HCT116 (cell line): ENCODE measurements around the gene TUSC1. TPM values are rescaled to one million over a fixed set of nuclear protein-coding genes. Genes with fewer than 3 reads are reported as not detected.

Experiments
- ATAC-seq: fragments of 200-7000 bp; cut with Tn5 transposase; 2 replicates; pipeline ENCODE4 v1.9.1; 2020; ENCODE audit warnings: mild to moderate bottlenecking, moderate library complexity
- BruUV-seq: library from RNA; stranded (reverse); fragments of 400-500 nt; replicated peaks from 2 replicates; lab custom pipeline; 2021; lab: Mats Ljungman, UMichigan
- CTCF ChIA-PET: fragments of 300-600 bp; sonication (Branson Sonifier 250); formaldehyde crosslinking; loops from one replicate; lab custom pipeline; 2021; ENCODE audit warnings: antibody characterized with exemption; lab: Charles Lee
- POLR2A ChIA-PET: fragments of 300-600, 350-600 bp; sonication (Branson Sonifier 250); formaldehyde crosslinking; loops from one replicate; lab custom pipeline; 2021; ENCODE audit warnings: antibody characterized with exemption; lab: Charles Lee
- RAD21 ChIA-PET, 2 experiments: fragments of 300-600 bp; sonication (Branson Sonifier 250); formaldehyde crosslinking; loops; one replicate each; lab custom pipeline; 2023; ENCODE audit warnings: low total read pairs in 2 of 2; ENCODE audit not compliant: uncharacterized antibody in 2 of 2, unreplicated experiment in 2 of 2, low non-redundant PET in 1 of 2; lab: Charles Lee
- DNase-seq: peaks from one replicate; pipeline ENCODE4 v3.0.0-alpha.2; 2010; ENCODE audit warnings: low read depth, low spot score
- H2AFZ ChIP-seq: fragments of 200-600 bp; shearing (Covaris generic), sonication (generic); 2 replicates; pipeline ENCODE4 v1.6.1; 2017; ENCODE audit warnings: low read depth, mixed run types, mixed read lengths, antibody characterized with exemption, low read length; ENCODE audit not compliant: poor library complexity, severe bottlenecking
- H3K27ac ChIP-seq: 2 replicates; pipeline ENCODE4 v1.5.1; 2012; ENCODE audit warnings: low read depth, low read length
- H3K27me3 ChIP-seq: fragments of 200-600 bp; sonication (generic); 2 replicates; pipeline ENCODE4 v1.6.1; 2016; ENCODE audit warnings: mixed run types, low read length, mixed read lengths; ENCODE audit not compliant: insufficient read depth
- H3K36me3 ChIP-seq, 2 experiments: fragments of 200-500 bp in 1 of 2; fragments of 200-600 bp in 1 of 2; sonication (Bioruptor generic) in 1 of 2; sonication (generic) in 1 of 2; 2 replicates each; pipeline versions ENCODE4 v1.5.1 to v1.6.1; 2014 to 2016; ENCODE audit warnings: low read length in 2 of 2, inconsistent platforms in 1 of 2, mixed read lengths in 1 of 2, mixed run types in 1 of 2; ENCODE audit not compliant: insufficient read depth in 2 of 2, control insufficient read depth in 1 of 2
- H3K4me1 ChIP-seq, 2 experiments: fragments of 200-600 bp in 1 of 2; sonication (generic) in 1 of 2; 2 replicates each; pipeline versions ENCODE4 v1.5.1 to v1.6.1; 2012 to 2017; ENCODE audit warnings: low read length in 2 of 2, inconsistent platforms in 1 of 2, mild to moderate bottlenecking in 1 of 2, mixed read lengths in 1 of 2, mixed run types in 1 of 2, moderate library complexity in 1 of 2; ENCODE audit not compliant: insufficient read depth in 2 of 2, control insufficient read depth in 1 of 2
- H3K4me2 ChIP-seq: fragments of 200-600 bp; sonication (generic); 2 replicates; pipeline ENCODE4 v1.6.1; 2017; ENCODE audit warnings: mixed run types, low read length, mixed read lengths
- H3K4me3 ChIP-seq, 2 experiments: fragments of 200-600 bp in 1 of 2; sonication (generic) in 1 of 2; replicated peaks in 1 of 2; 2 replicates each; pipeline ENCODE4 v1.5.1; 2011 to 2016; ENCODE audit warnings: low read length in 2 of 2, control low read depth in 1 of 2, low read depth in 1 of 2, mild to moderate bottlenecking in 1 of 2, mixed read lengths in 1 of 2, mixed run types in 1 of 2
- H3K79me2 ChIP-seq: fragments of 200-600 bp; sonication (generic); 2 replicates; pipeline ENCODE4 v1.6.1; 2017; ENCODE audit warnings: mild to moderate bottlenecking, mixed run types, low read length, moderate library complexity, mixed read lengths; ENCODE audit not compliant: insufficient read depth
- H3K9ac ChIP-seq: fragments of 200-600 bp; sonication (generic); 2 replicates; pipeline ENCODE4 v1.6.1; 2016; ENCODE audit warnings: low read length, mixed read lengths
- H3K9me2 ChIP-seq: fragments of 200-600 bp; sonication (generic), shearing (Covaris generic); 2 replicates; pipeline ENCODE4 v1.6.1; 2017; ENCODE audit warnings: mixed run types, mild to moderate bottlenecking, moderate library complexity; ENCODE audit not compliant: insufficient read depth
- H3K9me3 ChIP-seq, 2 experiments: fragments of 200-500 bp in 1 of 2; fragments of 200-600 bp in 1 of 2; sonication (Bioruptor generic) in 1 of 2; sonication (generic) in 1 of 2; 2 replicates each; pipeline ENCODE4 v1.6.1; 2014 to 2017; ENCODE audit warnings: low read length in 2 of 2, mixed read lengths in 2 of 2, inconsistent platforms in 1 of 2, low read depth in 1 of 2, mild to moderate bottlenecking in 1 of 2, mixed run types in 1 of 2, moderate library complexity in 1 of 2; ENCODE audit not compliant: control insufficient read depth in 1 of 2, insufficient read depth in 1 of 2
- H4K20me1 ChIP-seq: fragments of 200-600 bp; sonication (generic), shearing (Covaris generic); 2 replicates; pipeline ENCODE4 v1.6.1; 2017; ENCODE audit warnings: mixed run types, mild to moderate bottlenecking, moderate library complexity; ENCODE audit not compliant: insufficient read depth
- CEBPB ChIP-seq: IDR thresholded peaks from 2 replicates; pipeline ENCODE4 v1.6.1; 2012; ENCODE audit warnings: low read depth
- ELF1 ChIP-seq: IDR thresholded peaks from 2 replicates; pipeline ENCODE4 v1.6.1; 2012; ENCODE audit warnings: low read depth, borderline replicate concordance
- EZH2phosphoT487 ChIP-seq: fragments of 200-600 bp; IDR thresholded peaks from 2 replicates; pipeline ENCODE4 v1.6.1; 2018; ENCODE audit warnings: antibody characterized with exemption, borderline replicate concordance
- FOSL1 ChIP-seq: IDR thresholded peaks from 2 replicates; pipeline ENCODE4 v1.6.1; 2012; ENCODE audit warnings: low read depth
- POLR2AphosphoS5 ChIP-seq: IDR thresholded peaks from 2 replicates; pipeline ENCODE4 v1.6.1; 2011; ENCODE audit warnings: mild to moderate bottlenecking, low read depth, low read length, moderate library complexity
- RAD21 ChIP-seq: IDR thresholded peaks from 2 replicates; pipeline ENCODE4 v1.6.1; 2012; ENCODE audit warnings: low read depth, mild to moderate bottlenecking
- SP1 ChIP-seq: IDR thresholded peaks from 2 replicates; pipeline ENCODE4 v1.6.1; 2012; ENCODE audit warnings: low read depth
- SRF ChIP-seq: IDR thresholded peaks from 2 replicates; pipeline ENCODE4 v1.6.1; 2012; ENCODE audit warnings: low read depth
- TCF7L2 ChIP-seq: IDR thresholded peaks from 2 replicates; pipeline ENCODE4 v1.7.0; 2011; ENCODE audit warnings: borderline replicate concordance, inconsistent platforms; ENCODE audit not compliant: insufficient read depth, insufficient read length; ENCODE audit errors: extremely low read depth
- YY1 ChIP-seq: IDR thresholded peaks from 2 replicates; pipeline ENCODE4 v1.6.1; 2011; ENCODE audit warnings: low read length, low read depth, moderate library complexity, mild to moderate bottlenecking; ENCODE audit not compliant: insufficient replicate concordance; ENCODE audit errors: extremely low read depth
- intact Hi-C: fragments of 100-400 bp; cut with micrococcal nuclease; formaldehyde crosslinking; loops from 2 replicates; pipeline ENCODE4 v1.10.0; 2022
- total RNA-seq: library from RNA; stranded (reverse); gene quantifications from one replicate; pipeline ENCODE4 v1.2.1, GENCODE V29; 2021; ENCODE audit not compliant: unreplicated experiment
- TF ChIP-seq, protein P1 (sequence below): IDR thresholded peaks from 2 replicates; pipeline ENCODE4 v1.6.1; 2012
- TF ChIP-seq, protein P2 (sequence below): IDR thresholded peaks from 2 replicates; pipeline ENCODE4 v1.6.1; 2012; ENCODE audit warnings: low read depth
- TF ChIP-seq, protein P3 (sequence below): IDR thresholded peaks from 2 replicates; pipeline ENCODE4 v1.6.1; 2011; ENCODE audit warnings: mild to moderate bottlenecking, low read length, moderate library complexity; ENCODE audit not compliant: insufficient replicate concordance; ENCODE audit errors: extremely low read depth
- TF ChIP-seq, protein P4 (sequence below): IDR thresholded peaks from 2 replicates; pipeline ENCODE4 v1.6.1; 2012
- TF ChIP-seq, protein P5 (sequence below), 3 experiments: fragments of 200-600 bp in 1 of 3; sonication (generic) in 1 of 3; IDR thresholded peaks in 2 of 3; conservative IDR thresholded peaks in 1 of 3; 2 replicates each; pipeline ENCODE4 v1.5.1; 2012 to 2017; ENCODE audit warnings: low read depth in 2 of 3, low read length in 2 of 3, antibody characterized with exemption in 1 of 3, borderline replicate concordance in 1 of 3, control low read depth in 1 of 3, mild to moderate bottlenecking in 1 of 3, mixed read lengths in 1 of 3, mixed run types in 1 of 3, moderate library complexity in 1 of 3; ENCODE audit not compliant: insufficient read depth in 1 of 3

The TUSC1 gene
- total RNA-seq, 1 experiment from 2014 or later: not detected

DNA sequence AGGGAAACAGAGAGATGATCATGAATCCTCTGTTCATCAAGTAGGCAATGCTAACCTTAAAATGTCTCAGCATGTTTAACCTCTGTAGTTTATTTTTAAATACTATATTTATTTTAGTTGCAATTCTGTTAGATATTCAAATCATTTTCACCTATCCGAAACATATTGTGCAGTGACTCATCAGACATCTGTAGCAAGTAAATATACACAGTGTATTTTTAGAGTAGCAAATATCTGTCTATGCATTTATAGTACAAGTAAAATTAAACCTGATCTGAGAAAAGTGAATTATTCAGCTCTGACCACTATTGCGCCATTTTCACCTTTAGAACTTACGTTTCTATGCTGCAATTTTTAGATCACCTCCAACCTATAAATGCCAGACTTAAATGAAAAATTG, 24.3 kb upstream of the TUSC1 start:
- no peak for ATAC-seq
- RAD21 ChIA-PET: no interaction called here
- no TSS peak for BruUV-seq
- Histone ChIP-seq H3K36me3 (no peaks in the 10 kb centered on the region), H2AFZ (no peak overlapping the region), H3K9me2 (no peaks in the 10 kb centered on the region), H3K9ac (no peak overlapping the region), H3K27me3 (no peaks in the 10 kb centered on the region), H3K4me1 (no peaks in the 10 kb centered on the region), H4K20me1 (no peaks in the 10 kb centered on the region), H3K27ac (no peak overlapping the region)
- POLR2A ChIA-PET: no interaction called here
- intact Hi-C loops: no loop called here
- no peak for DNase-seq
- TF ChIP-seq, protein P1, sequence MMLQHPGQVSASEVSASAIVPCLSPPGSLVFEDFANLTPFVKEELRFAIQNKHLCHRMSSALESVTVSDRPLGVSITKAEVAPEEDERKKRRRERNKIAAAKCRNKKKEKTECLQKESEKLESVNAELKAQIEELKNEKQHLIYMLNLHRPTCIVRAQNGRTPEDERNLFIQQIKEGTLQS: no peak
- TF ChIP-seq, protein P2, sequence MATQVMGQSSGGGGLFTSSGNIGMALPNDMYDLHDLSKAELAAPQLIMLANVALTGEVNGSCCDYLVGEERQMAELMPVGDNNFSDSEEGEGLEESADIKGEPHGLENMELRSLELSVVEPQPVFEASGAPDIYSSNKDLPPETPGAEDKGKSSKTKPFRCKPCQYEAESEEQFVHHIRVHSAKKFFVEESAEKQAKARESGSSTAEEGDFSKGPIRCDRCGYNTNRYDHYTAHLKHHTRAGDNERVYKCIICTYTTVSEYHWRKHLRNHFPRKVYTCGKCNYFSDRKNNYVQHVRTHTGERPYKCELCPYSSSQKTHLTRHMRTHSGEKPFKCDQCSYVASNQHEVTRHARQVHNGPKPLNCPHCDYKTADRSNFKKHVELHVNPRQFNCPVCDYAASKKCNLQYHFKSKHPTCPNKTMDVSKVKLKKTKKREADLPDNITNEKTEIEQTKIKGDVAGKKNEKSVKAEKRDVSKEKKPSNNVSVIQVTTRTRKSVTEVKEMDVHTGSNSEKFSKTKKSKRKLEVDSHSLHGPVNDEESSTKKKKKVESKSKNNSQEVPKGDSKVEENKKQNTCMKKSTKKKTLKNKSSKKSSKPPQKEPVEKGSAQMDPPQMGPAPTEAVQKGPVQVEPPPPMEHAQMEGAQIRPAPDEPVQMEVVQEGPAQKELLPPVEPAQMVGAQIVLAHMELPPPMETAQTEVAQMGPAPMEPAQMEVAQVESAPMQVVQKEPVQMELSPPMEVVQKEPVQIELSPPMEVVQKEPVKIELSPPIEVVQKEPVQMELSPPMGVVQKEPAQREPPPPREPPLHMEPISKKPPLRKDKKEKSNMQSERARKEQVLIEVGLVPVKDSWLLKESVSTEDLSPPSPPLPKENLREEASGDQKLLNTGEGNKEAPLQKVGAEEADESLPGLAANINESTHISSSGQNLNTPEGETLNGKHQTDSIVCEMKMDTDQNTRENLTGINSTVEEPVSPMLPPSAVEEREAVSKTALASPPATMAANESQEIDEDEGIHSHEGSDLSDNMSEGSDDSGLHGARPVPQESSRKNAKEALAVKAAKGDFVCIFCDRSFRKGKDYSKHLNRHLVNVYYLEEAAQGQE: no peak
- TF ChIP-seq YY1 (no peak), EZH2phosphoT487 (no peak), POLR2AphosphoS5 (no peak), RAD21 (no peak), TCF7L2 (no peak), ELF1 (no peak), CEBPB (no peak), SP1 (no peak), SRF (no peak), FOSL1 (no peak)
- TF ChIP-seq, protein P3, sequence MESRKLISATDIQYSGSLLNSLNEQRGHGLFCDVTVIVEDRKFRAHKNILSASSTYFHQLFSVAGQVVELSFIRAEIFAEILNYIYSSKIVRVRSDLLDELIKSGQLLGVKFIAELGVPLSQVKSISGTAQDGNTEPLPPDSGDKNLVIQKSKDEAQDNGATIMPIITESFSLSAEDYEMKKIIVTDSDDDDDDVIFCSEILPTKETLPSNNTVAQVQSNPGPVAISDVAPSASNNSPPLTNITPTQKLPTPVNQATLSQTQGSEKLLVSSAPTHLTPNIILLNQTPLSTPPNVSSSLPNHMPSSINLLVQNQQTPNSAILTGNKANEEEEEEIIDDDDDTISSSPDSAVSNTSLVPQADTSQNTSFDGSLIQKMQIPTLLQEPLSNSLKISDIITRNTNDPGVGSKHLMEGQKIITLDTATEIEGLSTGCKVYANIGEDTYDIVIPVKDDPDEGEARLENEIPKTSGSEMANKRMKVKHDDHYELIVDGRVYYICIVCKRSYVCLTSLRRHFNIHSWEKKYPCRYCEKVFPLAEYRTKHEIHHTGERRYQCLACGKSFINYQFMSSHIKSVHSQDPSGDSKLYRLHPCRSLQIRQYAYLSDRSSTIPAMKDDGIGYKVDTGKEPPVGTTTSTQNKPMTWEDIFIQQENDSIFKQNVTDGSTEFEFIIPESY: no peak
- TF ChIP-seq, protein P4, sequence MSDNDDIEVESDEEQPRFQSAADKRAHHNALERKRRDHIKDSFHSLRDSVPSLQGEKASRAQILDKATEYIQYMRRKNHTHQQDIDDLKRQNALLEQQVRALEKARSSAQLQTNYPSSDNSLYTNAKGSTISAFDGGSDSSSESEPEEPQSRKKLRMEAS: no peak
- TF ChIP-seq, protein P5, sequence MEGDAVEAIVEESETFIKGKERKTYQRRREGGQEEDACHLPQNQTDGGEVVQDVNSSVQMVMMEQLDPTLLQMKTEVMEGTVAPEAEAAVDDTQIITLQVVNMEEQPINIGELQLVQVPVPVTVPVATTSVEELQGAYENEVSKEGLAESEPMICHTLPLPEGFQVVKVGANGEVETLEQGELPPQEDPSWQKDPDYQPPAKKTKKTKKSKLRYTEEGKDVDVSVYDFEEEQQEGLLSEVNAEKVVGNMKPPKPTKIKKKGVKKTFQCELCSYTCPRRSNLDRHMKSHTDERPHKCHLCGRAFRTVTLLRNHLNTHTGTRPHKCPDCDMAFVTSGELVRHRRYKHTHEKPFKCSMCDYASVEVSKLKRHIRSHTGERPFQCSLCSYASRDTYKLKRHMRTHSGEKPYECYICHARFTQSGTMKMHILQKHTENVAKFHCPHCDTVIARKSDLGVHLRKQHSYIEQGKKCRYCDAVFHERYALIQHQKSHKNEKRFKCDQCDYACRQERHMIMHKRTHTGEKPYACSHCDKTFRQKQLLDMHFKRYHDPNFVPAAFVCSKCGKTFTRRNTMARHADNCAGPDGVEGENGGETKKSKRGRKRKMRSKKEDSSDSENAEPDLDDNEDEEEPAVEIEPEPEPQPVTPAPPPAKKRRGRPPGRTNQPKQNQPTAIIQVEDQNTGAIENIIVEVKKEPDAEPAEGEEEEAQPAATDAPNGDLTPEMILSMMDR (IDR thresholded peaks at IDR 0.05 in 2 of 3, conservative IDR thresholded peaks at IDR 0.05 in 1 of 3; ENCODE audit: borderline replicate concordance in 1 of 3, insufficient read depth in 1 of 3, low read depth in 2 of 3, low read length in 2 of 3): no peak
- TF ChIP-seq, all 23 proteins: peak for 0
- Histone ChIP-seq H3K79me2 (no peaks in the 10 kb centered on the region), H3K9me3 (peaks cover 13 to 30% of the 10 kb centered on the region in 2 experiments; a peak in 2 of 4 replicates), H3K4me3 (no peak overlapping the region), H3K4me2 (no peak overlapping the region)
- CTCF ChIA-PET: no interaction called here
